ENCODE data around the gene VAT1.

Gene VAT1

GRCh38 chr17:43026595-43026994, 4.4 kb upstream of the VAT1 start:
- DNase-seq = no peak

GRCh38 chr17:43025766-43026537, 3.8 kb upstream of the VAT1 start:
- DNase-seq = no peak

DNA sequence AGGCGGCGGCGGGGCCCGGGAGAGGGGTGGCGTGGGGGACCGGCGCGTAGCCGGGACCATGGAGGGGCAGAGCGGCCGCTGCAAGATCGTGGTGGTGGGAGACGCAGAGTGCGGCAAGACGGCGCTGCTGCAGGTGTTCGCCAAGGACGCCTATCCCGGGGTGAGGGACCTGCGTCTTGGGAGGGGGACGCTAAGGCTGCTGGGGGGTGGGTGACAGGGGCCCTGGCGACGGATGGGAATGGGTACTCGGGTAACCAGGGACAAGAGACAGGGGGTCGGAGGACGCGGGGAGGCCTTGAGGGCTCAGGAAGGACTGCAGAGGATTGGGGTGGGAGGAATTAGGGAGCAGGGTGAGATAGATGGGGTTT, 3.1 kb upstream of the VAT1 start:
- DNase-seq = no peak

DNA sequence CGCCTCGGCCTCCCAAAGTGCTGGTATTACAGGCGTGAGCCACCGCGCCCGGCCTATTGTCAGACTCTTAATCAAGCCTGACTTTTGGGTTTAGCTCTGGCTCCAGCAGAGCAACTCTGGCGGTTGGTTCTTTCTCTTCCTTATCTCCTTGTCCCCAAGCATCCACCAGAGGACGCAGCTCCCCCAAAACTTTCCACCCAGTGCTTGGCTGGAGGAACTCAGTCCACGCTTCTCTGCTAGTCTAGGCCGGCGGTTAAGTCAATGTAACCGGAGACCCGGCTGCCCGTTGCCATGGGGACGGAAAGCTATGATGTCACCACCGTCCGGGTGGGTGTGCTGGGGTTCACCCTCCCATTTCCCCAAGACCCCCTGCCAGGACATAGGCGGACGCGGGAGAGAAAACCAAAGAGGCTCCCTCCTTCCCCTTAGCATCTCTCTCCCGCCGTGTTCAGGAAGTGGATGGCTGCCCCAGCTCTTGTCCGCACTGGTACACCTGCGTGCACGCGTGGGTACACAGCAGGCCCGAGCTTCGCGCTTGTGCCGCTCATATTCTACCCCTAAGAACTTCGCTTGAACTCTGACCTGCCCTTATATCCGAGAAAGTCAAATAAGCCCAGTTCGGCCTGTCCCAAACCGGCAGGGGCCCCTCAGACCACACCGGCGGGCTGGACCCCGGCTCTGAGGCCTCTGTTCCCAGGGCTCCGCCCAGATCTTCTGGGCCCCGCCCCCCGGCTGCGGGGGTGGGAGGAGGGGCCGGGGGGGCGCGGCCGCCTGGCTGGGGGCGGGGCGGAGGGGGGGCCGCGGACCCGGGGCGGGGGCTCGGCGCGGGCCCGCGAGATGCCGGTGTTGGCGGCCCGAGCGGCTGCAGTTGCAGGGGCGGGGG, 2.5 kb upstream of the VAT1 start, which contains the start of gene RND2:
Gene RND2, plus strand, starts transcription at position 825 of the 883 bp plus-strand sequence. CDS start 117 bp downstream, outside the sequence.
- peak; percentile 96 for DNase-seq

DNA sequence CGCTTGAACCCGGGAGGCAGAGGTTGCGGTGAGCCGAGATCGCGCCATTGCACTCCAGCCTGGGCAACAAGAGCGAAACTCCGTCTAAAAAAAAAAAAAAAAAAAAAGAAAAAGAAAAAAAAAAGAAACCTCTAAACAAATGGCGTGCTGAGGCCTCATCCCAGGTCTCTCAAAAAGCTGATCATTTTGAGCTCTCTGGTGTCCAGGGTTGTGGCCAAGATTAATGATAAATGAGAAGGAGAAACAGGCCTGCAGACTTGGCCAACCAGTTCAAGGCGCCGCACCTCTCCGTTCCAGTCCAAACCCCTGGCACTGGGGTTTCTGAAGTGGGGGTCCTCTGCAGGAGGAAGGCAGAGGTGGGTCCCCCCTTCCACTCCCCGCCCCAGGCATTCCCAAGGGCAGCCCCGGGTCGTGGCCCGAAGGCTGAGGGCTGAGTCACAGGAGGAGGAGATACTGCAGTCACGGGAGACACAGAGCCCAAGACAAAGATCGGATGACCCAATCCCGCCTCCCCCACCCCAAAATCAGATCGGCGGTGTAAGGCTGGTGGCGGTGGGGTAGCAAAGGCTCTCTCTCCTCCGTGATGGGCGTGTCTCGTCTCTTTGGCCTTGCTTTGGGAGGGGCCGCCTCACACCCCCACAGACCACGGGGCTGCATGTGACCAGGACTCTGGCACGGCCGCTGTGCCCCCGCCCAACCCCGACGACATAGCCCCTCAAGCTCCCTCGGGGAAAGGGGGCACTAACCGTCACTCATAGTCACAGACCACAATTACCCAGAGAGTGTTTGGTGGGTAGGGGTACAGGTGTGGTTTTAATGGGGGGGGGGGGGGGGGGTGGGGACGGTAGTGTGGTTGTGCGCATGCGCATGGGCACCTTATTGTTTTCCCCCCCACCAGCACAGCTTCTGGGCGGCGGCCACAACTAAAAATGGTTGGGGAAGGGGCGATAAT, 1.1 kb downstream of the VAT1 start:
- peak; percentile 69 for DNase-seq

- no peak for DNase-seq
These were observed 2.1 kb downstream of the VAT1 start for GRCh38 chr17:43020030-43020621.

GRCh38 chr17:43019418-43019817, 2.8 kb downstream of the VAT1 start:
- no peak for DNase-seq

GRCh38 chr17:43018932-43019331, 3.3 kb downstream of the VAT1 start:
- DNase-seq = no peak

GRCh38 chr17:43018008-43018853, 4.0 kb downstream of the VAT1 start:
- no peak for DNase-seq

DNA sequence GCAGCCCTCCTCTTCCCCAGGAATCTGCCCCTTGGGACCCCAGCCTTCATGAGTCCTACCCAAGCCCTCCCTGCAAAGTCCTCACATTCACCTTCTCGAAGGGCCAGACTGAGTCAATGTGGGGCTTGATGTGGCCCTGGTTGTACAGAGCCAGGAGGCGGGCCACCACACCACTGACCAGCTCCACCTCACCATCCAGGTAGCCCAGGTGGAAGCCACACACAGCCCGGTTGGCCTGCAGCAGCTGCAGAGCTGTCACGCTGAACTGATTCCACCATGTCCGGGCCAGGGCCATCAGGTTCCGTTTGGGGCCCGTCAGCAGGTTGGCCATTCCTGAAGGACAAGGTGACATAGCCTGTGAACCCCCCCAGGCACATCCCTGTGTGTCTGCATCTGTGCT, 6.0 kb downstream of the VAT1 start:
- no peak for DNase-seq

GRCh38 chr17:43015579-43015978, 6.6 kb downstream of the VAT1 start:
- no peak for DNase-seq

- DNase-seq = no peak
These were observed 7.3 kb downstream of the VAT1 start for GRCh38 chr17:43014649-43015542.

DNA sequence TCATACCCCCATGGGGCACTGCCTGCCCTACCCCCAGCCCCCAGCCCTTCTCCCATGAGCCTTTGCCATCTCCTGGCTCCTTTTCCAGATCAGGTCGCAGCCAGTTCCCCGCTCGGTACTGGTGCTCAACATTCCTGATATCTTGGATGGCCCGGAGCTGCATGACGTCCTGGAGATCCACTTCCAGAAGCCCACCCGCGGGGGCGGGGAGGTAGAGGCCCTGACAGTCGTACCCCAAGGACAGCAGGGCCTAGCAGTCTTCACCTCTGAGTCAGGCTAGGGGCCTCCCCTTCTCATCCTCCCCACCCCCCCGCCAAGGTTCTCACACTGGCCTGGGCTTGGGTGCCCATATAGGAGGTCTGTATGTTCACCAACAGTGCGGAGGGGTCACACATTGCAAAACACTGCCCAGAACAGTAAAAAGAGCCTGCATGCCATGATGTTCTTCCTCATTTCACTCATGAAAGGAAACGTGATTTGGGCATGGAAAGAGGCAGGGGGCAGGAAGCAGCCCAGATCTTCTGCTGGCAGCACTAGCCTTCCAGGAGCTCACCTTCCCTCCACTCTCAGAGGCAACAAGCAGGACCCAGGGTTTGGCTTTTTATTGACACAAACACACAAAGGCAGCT, 8.1 kb downstream of the VAT1 start:
- no peak for DNase-seq

DNA sequence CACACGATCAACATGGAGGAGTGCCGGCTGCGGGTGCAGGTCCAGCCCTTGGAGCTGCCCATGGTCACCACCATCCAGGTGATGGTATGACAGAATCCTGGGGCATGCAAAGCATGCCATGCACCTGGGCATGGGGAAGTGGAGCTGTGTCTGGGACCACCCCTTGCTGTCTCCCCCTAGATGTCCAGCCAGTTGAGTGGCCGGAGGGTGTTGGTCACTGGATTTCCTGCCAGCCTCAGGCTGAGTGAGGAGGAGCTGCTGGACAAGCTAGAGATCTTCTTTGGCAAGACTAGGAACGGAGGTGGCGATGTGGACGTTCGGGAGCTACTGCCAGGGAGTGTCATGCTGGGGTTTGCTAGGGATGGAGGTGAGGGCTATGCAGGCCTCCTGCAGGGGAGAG, 8.9 kb downstream of the VAT1 start:
- DNase-seq = no peak

GRCh38 chr17:43011728-43012472, 10.3 kb downstream of the VAT1 start:
- DNase-seq = no peak

- no peak for DNase-seq
These were observed 11.4 kb downstream of the VAT1 start for GRCh38 chr17:43010667-43011308.

DNA sequence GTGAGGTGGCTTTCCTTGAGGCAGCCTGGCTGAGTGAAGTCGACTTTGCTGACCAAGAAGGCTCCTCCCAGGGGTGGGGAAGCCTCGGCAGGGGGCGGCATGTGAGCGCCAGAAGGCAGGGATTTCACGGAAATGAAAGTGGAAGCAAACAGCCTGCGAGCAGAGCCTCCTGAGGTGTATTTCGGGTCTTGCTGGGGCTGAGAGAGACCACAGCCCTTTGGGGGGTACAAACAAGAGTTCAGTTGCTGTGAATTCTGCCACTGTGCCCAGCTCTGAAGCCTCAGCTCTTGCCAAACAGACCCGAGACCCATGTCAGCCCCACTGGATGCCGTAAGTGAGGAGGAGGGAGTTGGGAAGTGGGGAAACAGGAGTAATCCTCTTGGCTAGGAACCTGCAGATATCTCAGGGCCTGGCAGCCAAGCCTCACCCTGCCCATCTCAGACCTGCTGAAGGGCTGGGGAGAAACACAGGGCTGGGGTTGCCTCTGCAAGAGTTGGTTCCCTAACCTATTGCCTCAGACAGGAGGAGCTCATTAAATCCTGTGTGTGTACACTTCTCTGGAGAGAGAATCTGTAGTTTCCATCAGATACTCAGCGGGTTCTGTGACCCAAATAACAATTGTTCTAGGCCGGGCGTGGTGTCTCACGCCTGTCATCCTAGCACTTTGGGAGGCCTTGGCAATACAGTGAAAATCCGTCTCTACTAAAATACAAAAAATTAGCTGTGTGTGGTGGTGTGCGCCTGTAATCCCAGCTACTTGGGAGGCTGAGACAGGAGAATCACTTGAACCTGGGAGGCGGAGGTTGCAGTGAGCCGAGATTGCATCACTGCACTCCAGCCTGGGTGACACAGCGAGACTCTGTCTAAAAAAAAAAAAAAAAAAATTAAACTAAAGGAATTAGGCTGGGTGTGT, 15.3 kb downstream of the VAT1 start, which contains the start of gene IFI35:
Gene IFI35, plus strand, starts transcription at position 146 of the 913 bp plus-strand sequence. Its CDS starts 164 bp downstream, at position 310.
- DNase-seq = peak; percentile 60

Measured in kidney glomerular epithelial cell (primary cell).